OCI-LY1 (cell line): ENCODE results near the gene FHOD3.

Experiments
- EZH2 ChIP-seq: fragments of 200-600 bp; sonication (generic), shearing (Covaris generic); IDR thresholded peaks from 2 replicates; pipeline ENCODE4 v1.8.0; 2017; ENCODE audit warnings: borderline replicate concordance, mixed run types, mild to moderate bottlenecking, antibody characterized with exemption, low read length, moderate library complexity, mixed read lengths
- TF ChIP-seq, protein P1 (sequence below): fragments of 200-600 bp; sonication (generic), shearing (Covaris generic); IDR thresholded peaks from 2 replicates; pipeline ENCODE4 v1.5.1; 2017; ENCODE audit warnings: mild to moderate bottlenecking, antibody characterized with exemption, low read length, moderate library complexity, mixed read lengths

DNA sequence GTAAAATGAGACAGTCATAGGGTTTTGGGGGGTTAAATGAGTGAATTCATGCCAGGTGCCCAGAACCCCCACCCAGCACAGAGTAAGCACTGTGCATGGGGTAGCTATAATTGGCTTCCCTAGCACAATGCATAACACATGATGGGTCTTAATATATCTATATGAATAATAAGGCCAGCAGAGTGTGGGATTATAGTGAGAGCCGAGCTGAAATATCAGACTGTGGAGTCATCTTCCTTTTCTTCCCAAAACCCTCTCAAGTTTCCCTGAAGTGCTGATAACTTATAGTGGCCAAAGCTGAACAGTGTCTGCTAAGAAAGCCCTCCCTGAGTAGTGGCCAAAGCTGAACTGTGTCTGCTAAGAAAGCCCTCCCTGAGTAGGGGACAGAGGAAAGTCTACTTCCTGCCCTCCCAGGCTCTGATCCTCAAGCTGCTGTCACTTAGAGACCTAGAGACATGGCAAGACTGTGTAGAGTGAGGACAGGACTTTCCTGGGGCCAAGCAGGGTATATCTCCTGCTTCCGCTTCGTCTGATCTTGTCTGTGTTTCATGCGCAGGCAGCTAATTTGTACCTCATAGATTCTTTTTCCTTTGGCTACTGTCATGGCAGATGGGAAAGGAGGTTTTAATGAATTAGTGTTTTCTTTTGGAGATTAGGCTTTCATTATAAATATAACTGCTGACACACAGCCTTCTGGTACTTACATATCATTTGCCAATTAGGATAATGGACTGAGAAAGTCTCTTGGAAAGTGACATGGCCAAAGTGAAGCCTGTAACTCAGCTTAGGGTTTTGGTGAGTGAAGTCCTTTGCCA lies 94.9 kb downstream of the FHOD3 start:
- TF ChIP-seq, protein P1, sequence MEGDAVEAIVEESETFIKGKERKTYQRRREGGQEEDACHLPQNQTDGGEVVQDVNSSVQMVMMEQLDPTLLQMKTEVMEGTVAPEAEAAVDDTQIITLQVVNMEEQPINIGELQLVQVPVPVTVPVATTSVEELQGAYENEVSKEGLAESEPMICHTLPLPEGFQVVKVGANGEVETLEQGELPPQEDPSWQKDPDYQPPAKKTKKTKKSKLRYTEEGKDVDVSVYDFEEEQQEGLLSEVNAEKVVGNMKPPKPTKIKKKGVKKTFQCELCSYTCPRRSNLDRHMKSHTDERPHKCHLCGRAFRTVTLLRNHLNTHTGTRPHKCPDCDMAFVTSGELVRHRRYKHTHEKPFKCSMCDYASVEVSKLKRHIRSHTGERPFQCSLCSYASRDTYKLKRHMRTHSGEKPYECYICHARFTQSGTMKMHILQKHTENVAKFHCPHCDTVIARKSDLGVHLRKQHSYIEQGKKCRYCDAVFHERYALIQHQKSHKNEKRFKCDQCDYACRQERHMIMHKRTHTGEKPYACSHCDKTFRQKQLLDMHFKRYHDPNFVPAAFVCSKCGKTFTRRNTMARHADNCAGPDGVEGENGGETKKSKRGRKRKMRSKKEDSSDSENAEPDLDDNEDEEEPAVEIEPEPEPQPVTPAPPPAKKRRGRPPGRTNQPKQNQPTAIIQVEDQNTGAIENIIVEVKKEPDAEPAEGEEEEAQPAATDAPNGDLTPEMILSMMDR, result no peak
- TF ChIP-seq EZH2, result no peak
